ENCODE measurements around the gene TMEM221. TPM values are rescaled to one million over a fixed set of nuclear protein-coding genes. Genes with fewer than 3 reads are reported as not detected.

The TMEM221 gene
- total and polyA plus RNA-seq, 9 of the 15 experiments (the other 6 are each of a cell fraction or from before 2014, with no cell fraction given), result 0.06 to 0.35 TPM; not detected in 7

- TF ChIP-seq ZNF384 (IDR thresholded peaks at IDR 0.05; ENCODE audit: low read depth, low read length), result peak; percentile 93
- peak in 1 of 2 experiments; percentile 84; a peak in 2 of 4 replicates for TF ChIP-seq TRIM24 (IDR thresholded peaks at IDR 0.05)
- TF ChIP-seq ZBTB34 (CRISPR knock-in tag; IDR thresholded peaks at IDR 0.05), result no peak
- TF ChIP-seq TOE1 (IDR thresholded peaks at IDR 0.05; ENCODE audit: borderline replicate concordance), result no peak; the same call in 1 of the 2 replicates
- TF ChIP-seq TOE1 (CRISPR knock-in tag; IDR thresholded peaks at IDR 0.05; ENCODE audit: borderline replicate concordance, low read depth), result no peak
- no peak for TF ChIP-seq SAP30 (IDR thresholded peaks at IDR 0.05; ENCODE audit: borderline replicate concordance, insufficient read depth, low read depth, low read length, poor library complexity, severe bottlenecking)
- 0 out of 2 replicates have a peak, but pooled peaks have one; percentile 26 for TF ChIP-seq GATAD2A (IDR thresholded peaks at IDR 0.05)
- TF ChIP-seq DNMT1 (IDR thresholded peaks at IDR 0.05), result no peak
- peak; percentile 85; the same call in 1 of the 2 replicates for TF ChIP-seq ETV5 (CRISPR knock-in tag; IDR thresholded peaks at IDR 0.05; ENCODE audit: low read depth)
- no peak for TF ChIP-seq PHB2 (IDR thresholded peaks at IDR 0.05; ENCODE audit: low read depth)
- no peak for TF ChIP-seq DDX20 (tag; IDR thresholded peaks at IDR 0.05; ENCODE audit: low read depth)
- no peak; the same call in 1 of the 2 replicates for TF ChIP-seq SREBF1 (IDR thresholded peaks at IDR 0.05; ENCODE audit: borderline replicate concordance, low read depth, low read length)
- peak; percentile 69 for TF ChIP-seq POLR2A (conservative IDR thresholded peaks at IDR 0.05)
- peak; percentile 86 for TF ChIP-seq RFX1 (IDR thresholded peaks at IDR 0.05)
- peak; percentile 81 for TF ChIP-seq SP1 (CRISPR knock-in tag; IDR thresholded peaks at IDR 0.05)
- TF ChIP-seq ARID3A (IDR thresholded peaks at IDR 0.05; ENCODE audit: borderline replicate concordance, low read depth, low read length), result no peak
- peak; percentile 55 for TF ChIP-seq FOXJ2 (tag; IDR thresholded peaks at IDR 0.05)
- no peak for TF ChIP-seq PCBP2 (IDR thresholded peaks at IDR 0.05; ENCODE audit: low read depth, low read length, poor library complexity, severe bottlenecking)
- peak; percentile 3; the same call in 1 of the 2 replicates for TF ChIP-seq ERF (CRISPR knock-in tag; IDR thresholded peaks at IDR 0.05)
- TF ChIP-seq CREBBP (IDR thresholded peaks at IDR 0.05; ENCODE audit: low read depth, low read length), result no peak
- peak; percentile 70 for TF ChIP-seq CCNT2 (IDR thresholded peaks at IDR 0.05; ENCODE audit: borderline replicate concordance, extremely low read depth, insufficient read length, low read depth, low read length)
Observed at GRCh38 chr19:17419621-17420474, 28.6 kb downstream of the TMEM221 start, which contains the start of gene MVB12A (continued).

Data from K562 (cell line).